ENCODE measurements around the gene RWDD2A.

- TF ChIP-seq OSR1 (CRISPR knock-in tag; IDR thresholded peaks at IDR 0.05) (no peak), ZC3H10 (CRISPR knock-in tag; IDR thresholded peaks at IDR 0.05) (no peak), ZNF565 (CRISPR knock-in tag; conservative IDR thresholded peaks at IDR 0.05; ENCODE audit: low read depth) (no peak), ZFP30 (CRISPR knock-in tag; IDR thresholded peaks at IDR 0.05) (no peak), RARB (CRISPR knock-in tag; IDR thresholded peaks at IDR 0.05) (no peak), TSHZ2 (CRISPR knock-in tag; IDR thresholded peaks at IDR 0.05) (no peak), CSDC2 (CRISPR knock-in tag; IDR thresholded peaks at IDR 0.05) (no peak), PPARA (CRISPR knock-in tag; IDR thresholded peaks at IDR 0.05; ENCODE audit: borderline replicate concordance) (no peak), CREB5 (CRISPR knock-in tag; IDR thresholded peaks at IDR 0.05; ENCODE audit: low read depth) (no peak), GLIS3 (CRISPR knock-in tag; IDR thresholded peaks at IDR 0.05) (no peak), ZFP3 (CRISPR knock-in tag; IDR thresholded peaks at IDR 0.05) (no peak), ARNTL (CRISPR knock-in tag; IDR thresholded peaks at IDR 0.05; ENCODE audit: borderline replicate concordance, low read depth) (no peak)
Observed at GRCh38 chr6:83188501-83188900, 4.7 kb upstream of the RWDD2A start.
